ENCODE results near the gene PDZRN3. TPM values are rescaled to one million over a fixed set of nuclear protein-coding genes. Genes with fewer than 3 reads are reported as not detected.

The PDZRN3 gene
- not detected in 2 replicates for total RNA-seq
- polyA plus RNA-seq: not detected in 2 replicates
- not detected in 2 replicates for polyA plus RNA-seq (2011; cell fraction: cytosol; rRNA removed)
- not detected in 2 replicates for polyA plus RNA-seq (2011; cell fraction: nucleus; rRNA removed)
- polyA plus RNA-seq (2012): 0.16 and 0.30 TPM in 2 replicates
- not detected in 2 replicates for polyA minus RNA-seq
- not detected for polyA minus RNA-seq (2011; cell fraction: cytosol; rRNA and poly(A)+ RNA removed)
- not detected in 2 replicates for polyA minus RNA-seq (2011; cell fraction: nucleus; rRNA and poly(A)+ RNA removed)
- Bru-seq, nascent RNA: percentile 12 among the genes with signal in this experiment
- percentile 5 among the genes with signal in this experiment for BruChase-seq, experiment 1, labeled RNA remaining after a 6-hour chase
- percentile 4 among the genes with signal in this experiment for BruChase-seq, experiment 2, labeled RNA remaining after a 2-hour chase
- long read RNA-seq: 0 reads

DNA sequence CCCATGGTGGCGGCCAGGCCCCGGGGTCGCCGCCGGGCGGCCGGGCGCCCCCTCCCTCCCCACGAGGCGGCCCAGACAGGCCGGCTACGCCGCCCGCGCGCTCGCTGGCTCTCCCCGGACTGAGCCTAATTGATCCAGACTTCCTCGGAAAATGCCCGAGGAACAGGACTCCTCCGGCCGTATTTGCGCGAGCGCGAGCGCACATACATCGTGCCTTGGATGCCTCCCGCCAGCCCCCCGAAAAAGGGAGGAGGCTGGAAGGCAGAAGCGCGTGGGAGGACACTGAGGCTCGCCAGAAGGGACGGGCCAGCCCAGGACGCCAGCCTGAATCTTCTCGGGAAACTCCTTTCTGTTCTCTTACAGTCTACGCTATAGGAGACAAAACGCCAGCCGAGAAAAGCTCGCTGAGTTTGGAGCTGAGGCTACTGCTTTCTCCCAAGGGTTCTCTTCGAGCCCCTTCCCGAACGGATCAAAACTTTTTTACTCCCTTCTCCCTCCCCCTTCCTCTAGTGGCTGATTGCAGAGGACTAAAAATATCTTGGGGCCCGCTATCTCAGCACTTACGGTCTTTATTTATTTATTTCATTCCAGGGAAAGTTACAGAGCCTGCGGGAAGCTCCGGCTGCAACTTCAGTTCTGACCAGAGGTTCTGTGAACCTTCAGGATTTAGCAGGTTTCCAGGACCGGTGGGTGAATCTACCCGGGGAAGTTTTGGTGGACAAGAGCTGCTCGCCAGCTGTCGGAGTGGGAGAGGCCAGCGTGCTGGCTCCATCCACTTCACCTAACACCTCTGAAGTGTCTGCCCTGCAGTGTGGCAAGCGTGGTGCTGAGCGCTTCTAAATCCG lies at the start of gene PDZRN3:
Gene PDZRN3, minus strand, starts transcription at position 121 of the 845 bp plus-strand sequence.
- DNase-seq (ENCODE audit: low read depth, low spot score) (peak; percentile 2), FAIRE-seq (no peak)
- BruUV-seq (replicated peaks): no TSS peak
- ChIA-PET POLR2A (no interaction called here), CTCF (no interaction called here)
- Histone ChIP-seq H3K27ac (ENCODE audit: insufficient read depth, low read depth, low read length) (no peak within 1 kb of the TSS), H2AFZ (ENCODE audit: low read depth, low read length) (peak within 1 kb of the TSS; percentile 13), H3K4me1 (ENCODE audit: control insufficient read depth, extremely low read depth, insufficient read depth, low read length) (no peaks in the 10 kb centered on the region), H3K9ac (replicated peaks; ENCODE audit: extremely low read depth, insufficient read depth, low read length) (no peak within 1 kb of the TSS), H3K9me3 (replicated peaks; ENCODE audit: control insufficient read depth, insufficient read depth, low read length) (no peaks in the 10 kb centered on the region), H3K4me2 (ENCODE audit: insufficient read depth, low read length) (peak within 1 kb of the TSS; percentile 53), H3K79me2 (ENCODE audit: control insufficient read depth, insufficient read depth, low read length) (no peaks in the 10 kb centered on the region), H3K4me3 (replicated peaks in 1 of 3; ENCODE audit: insufficient read depth in 1 of 3, low read depth in 1 of 3, low read length in 3 of 3) (no peak within 1 kb of the TSS), H4K20me1 (replicated peaks; ENCODE audit: control insufficient read depth, extremely low read depth, insufficient read depth, low read length) (no peaks in the 10 kb centered on the region), H3K36me3 (ENCODE audit: control insufficient read depth in 2 of 2, extremely low read depth in 1 of 2, insufficient read depth in 2 of 2, low read length in 2 of 2) (no peaks in the 10 kb centered on the region), H3K9me1 (replicated peaks; ENCODE audit: control insufficient read depth, extremely low read depth, insufficient read depth, low read length) (no peaks in the 10 kb centered on the region), H3K27me3 (ENCODE audit: control insufficient read depth in 2 of 2, insufficient read depth in 2 of 2, low read length in 2 of 2) (peaks cover 5% of the 10 kb centered on the region in 2 experiments)
- dilution Hi-C loops (cut with MboI; ENCODE audit: extremely low pct_ligation_motif_present, low sequenced_read_pairs): no loop called here
- intact Hi-C loops (cut with micrococcal nuclease): no loop called here
- TF ChIP-seq POLR2AphosphoS5 (IDR thresholded peaks at IDR 0.05; ENCODE audit: insufficient read depth, low read depth, low read length) (no peak), EZH2 (IDR thresholded peaks at IDR 0.05; ENCODE audit: borderline replicate concordance, low read depth, low read length, severe bottlenecking) (no peak), GATA2 (IDR thresholded peaks at IDR 0.05; ENCODE audit: insufficient read depth, insufficient read length, low read depth, low read length) (no peak), JUN (IDR thresholded peaks at IDR 0.05; ENCODE audit: borderline replicate concordance, insufficient read depth, insufficient read length, low read depth) (no peak), FOS (IDR thresholded peaks at IDR 0.05; ENCODE audit: borderline replicate concordance, insufficient read depth, low read length) (no peak), POLR2A (IDR thresholded peaks at IDR 0.05; ENCODE audit: low read depth, low read length) (no peak), MYC (IDR thresholded peaks at IDR 0.05; ENCODE audit: low read depth, low read length) (no peak)
- TF ChIP-seq, protein P1, sequence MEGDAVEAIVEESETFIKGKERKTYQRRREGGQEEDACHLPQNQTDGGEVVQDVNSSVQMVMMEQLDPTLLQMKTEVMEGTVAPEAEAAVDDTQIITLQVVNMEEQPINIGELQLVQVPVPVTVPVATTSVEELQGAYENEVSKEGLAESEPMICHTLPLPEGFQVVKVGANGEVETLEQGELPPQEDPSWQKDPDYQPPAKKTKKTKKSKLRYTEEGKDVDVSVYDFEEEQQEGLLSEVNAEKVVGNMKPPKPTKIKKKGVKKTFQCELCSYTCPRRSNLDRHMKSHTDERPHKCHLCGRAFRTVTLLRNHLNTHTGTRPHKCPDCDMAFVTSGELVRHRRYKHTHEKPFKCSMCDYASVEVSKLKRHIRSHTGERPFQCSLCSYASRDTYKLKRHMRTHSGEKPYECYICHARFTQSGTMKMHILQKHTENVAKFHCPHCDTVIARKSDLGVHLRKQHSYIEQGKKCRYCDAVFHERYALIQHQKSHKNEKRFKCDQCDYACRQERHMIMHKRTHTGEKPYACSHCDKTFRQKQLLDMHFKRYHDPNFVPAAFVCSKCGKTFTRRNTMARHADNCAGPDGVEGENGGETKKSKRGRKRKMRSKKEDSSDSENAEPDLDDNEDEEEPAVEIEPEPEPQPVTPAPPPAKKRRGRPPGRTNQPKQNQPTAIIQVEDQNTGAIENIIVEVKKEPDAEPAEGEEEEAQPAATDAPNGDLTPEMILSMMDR (IDR thresholded peaks at IDR 0.05; ENCODE audit: extremely low read depth in 1 of 2, insufficient read depth in 1 of 2, low read depth in 1 of 2, low read length in 2 of 2): no peak
- TF ChIP-seq, protein P2, sequence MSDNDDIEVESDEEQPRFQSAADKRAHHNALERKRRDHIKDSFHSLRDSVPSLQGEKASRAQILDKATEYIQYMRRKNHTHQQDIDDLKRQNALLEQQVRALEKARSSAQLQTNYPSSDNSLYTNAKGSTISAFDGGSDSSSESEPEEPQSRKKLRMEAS (IDR thresholded peaks at IDR 0.05; ENCODE audit: insufficient read depth, insufficient read length): no peak
